Astrocyte of the hippocampus (primary cell): ENCODE data around the gene IL1A.
A peak's percentile ranks its signal among the peaks of the same experiment; 100 is the strongest.

Experiments
- DNase-seq: peaks from one replicate; pipeline ENCODE4 v3.0.0; 2011; ENCODE audit warnings: low read depth, low spot score

IL1A gene

DNA sequence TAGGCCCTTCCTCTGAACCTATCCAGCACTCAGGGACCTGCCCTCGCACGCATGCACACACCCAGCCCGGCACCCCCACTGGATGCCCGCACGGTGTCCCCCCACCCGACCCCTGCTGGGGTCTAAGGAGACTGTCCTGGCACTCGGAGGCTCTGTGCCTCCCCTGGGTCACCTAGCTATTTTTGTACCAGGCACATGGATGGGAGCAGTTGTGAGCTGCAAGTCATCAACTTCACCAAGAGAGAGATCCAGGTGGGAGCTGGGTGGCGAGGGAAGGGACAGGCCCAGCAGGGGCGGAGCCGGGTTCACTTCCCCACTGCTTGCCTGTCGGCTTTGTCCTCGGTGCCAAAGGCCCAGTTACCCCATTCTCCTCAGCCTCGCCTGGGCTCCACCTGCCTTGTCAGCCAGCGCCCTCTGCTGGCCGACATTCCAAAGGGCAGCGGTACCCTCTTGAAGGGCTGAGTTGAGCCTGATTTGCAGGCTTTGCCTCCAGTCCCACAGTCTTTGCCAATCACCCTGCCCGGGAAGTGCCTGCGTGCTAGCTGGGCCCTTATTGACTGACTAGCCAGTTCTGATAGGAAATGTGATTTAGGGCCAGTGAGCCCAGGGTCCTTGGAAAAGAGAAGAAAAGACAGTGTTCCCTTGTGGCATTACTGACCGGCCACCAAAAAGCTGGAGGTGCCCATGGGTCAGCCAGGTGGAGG, 57.7 kb downstream of the IL1A start:
- DNase-seq: peak; percentile 96

DNA sequence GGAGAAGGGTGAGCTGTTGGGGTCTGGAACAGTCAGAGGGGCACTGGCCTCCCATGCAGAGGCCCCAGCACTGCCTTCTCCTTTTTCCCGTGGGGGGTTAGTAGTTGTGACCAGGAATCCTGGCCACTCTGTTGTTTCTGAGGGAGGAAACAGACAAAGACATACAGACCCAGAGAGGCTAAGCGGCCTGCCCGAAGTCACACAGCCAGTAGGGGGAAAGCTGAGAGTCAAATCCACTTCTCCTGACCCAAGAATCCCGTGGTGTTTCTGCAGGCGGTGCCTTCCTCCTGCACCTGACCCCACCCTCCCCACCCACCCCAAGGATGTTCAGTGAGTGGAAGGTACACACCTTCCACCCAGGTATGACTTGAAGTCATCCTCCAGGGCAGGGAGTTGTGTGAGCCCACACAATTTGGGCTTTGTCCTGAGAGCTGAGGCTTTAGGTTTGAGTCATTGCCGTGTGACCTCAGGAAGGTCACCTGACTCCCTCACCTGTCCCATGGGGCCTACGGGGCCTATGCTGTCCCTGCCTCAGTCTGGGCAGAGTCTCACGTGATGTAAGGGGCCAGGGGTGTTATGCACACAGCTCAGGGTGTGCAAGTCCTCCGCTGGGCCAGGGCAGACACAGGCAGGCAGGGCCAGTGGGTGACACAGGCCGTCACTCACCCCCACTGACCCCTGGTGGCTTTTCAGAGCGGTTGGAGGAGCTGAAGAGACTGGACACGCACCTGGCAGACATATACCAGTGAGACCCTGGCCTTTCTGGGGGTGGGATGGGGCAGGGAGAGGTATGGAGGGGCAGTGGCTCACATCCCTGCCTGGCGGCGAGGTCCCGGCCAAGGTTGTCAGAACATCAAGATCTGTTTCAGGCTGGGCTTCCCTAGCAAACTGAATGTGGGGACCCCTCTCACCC, 58.5 kb downstream of the IL1A start:
- DNase-seq: no peak

DNA sequence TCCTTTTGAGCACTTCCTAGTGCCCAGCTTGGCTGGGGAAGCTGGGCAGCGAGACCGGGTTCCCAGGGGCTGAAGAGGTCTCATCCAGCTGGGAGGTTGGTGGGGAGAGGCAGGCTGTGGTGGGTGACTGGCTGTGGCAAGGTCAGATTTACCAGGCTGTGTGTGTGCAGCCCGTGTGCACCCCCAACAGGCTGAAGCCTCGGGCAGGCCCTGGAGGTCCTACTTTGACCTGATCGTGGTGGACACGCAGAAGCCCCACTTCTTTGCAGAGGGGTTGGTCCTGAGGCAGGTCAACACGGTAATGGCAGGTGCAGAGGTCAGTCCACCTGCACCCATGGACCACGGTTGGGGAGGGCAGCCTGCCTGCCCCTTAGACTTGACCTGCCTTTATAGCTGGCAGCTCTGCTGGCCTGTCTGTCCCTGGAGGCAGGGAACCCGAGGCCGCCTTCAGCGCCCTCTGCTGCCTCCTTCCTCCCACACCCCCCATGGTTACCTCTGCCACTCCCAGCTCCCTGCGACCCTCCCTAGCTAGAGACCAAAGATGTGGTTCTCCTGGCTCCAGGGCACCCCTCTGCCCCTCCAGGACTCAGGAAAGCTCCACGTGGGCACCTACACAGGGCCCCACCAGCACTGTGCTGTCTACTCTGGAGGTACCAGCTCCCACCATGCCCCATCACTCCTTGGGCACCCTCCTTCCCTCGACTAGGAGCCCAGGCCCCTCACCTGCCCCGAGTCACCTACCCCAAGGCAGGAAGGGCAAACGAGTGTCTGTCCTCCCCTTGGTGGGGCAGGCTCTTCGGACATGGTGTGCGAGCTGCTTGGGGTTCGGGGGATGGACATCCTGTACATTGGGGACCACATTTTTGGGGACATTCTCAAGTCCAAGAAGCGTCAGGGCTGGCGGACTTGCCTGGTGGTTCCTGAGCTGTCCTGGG, 59.4 kb downstream of the IL1A start:
- DNase-seq: peak; percentile 23

DNA sequence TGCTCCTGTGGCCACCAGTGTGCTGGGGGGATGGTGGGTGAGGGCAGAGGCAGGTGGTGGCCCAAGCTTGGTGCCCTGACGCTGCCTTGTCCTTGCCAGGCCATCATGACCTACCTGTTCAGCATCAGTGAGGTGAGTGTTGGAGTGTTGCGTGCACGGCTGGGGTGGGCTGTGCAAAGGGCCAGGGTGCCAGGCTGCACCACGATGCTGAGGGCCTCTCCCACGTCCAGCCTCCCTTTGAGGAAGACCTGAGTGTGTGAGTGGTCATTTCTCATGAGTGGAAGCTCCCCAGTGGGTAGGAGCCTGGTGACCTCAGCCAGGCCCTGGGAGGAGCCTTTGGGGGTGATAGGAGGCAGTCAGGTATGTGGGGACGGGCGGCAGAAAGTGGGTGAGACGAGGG, 60.3 kb downstream of the IL1A start:
- DNase-seq: no peak
